Measurements from ENCODE around the gene PLXNA4.

Gene PLXNA4

DNA sequence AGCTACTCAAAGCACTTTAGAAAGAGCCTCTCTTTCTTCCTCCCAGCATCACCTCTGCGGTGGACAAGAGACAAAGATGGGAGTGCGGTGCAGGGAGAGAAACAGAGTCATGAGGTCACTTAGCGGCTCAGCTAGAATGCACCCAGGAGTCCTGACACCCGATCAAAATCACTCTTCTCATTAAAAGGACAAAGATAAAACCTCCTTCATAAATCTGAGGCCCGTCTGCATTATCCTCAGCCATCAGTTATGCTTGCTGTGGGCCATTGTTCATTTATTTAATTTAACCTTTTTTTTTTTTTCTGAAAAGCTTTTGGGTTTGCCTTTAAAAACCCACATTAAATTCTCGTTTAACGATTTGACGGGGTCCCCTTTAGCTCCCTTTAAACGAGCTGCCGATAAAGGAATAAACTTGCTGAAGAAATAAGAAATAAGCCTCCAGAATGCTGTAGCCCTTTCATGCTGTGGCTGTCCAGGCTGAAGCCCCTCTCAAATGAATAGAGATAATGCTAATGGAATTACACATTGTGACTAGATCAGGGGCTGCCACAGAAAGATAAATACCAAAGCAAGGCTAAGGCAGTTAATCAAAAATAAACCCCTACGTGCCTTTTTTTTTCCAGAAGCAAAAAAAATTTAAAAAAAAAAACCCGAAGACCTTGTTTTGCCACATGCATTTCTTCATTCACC lies 16.1 kb upstream of the PLXNA4 start:
- no peak for DNase-seq

DNA sequence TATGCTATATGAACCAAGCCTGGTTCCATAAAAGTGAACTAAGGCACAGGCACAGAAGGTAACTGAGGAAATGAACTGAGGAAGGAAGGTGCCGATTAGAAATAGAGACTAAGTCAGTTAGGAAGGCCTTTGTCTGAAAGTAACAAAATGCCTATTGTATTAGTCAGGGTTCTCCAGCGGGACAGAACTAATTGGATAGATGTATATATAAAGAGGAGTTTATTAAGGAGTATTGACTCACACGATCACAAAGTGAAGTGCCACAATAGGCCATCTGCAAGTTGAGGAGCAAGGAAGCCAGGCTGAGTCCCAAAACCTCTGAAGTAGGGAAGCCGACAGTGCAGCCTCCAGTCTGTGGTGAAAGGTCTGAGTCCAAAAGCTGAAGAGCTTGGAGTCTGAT lies 13.9 kb upstream of the PLXNA4 start:
- peak; percentile 51 for DNase-seq

DNA sequence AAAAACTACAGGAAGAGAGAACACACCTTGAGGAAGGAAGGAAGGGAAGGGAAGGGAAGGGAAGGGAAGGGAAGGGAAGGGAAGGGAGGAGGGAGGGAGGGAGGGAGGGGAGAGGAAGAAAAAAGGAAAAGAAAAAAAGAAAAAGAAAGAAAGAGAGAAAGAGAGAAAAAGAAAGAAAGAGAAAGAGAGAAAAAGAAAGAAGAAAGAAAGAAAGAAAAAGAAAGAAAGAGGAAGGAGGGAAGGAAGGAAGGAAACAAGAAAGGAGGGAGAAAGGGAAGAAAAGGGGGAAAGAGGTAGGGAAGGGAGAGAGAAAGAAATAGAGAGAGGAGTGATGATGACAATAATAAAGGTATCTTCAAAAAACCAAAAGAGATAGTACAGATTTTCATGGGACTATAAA lies 12.3 kb upstream of the PLXNA4 start:
- no peak for DNase-seq

DNA sequence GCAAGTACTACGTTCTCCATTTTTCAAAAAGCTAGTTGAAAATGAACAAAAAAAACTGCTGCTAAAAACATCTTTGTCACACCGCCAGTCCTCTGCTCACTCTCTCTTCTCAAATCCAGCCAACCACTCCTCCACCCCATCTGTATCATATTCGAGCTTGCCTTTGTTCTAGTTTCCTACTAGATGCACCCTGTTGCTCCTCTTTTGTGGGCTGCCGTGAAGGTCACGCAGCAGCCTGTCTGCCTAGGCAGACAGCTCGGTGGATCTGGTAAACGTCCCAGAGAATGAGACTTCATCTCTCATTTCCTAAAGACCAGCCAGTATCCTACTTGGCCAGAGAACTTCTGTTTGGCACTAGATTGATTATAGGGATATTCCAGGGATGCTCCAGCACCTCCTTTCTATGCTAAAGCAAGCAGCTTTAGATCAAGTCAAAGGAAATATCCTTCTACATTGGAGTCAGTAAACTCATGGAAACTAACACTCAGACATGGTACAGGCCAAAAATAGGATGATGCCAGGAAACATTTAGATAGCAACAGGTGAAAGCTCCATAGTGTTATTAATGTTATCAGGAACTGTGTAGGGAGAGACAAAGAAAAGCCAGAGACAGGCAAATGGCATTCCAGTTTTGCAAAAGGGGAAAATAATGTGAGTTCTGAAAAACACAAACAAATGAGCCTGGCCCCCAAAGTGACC lies 8.7 kb upstream of the PLXNA4 start:
- no peak for DNase-seq

DNA sequence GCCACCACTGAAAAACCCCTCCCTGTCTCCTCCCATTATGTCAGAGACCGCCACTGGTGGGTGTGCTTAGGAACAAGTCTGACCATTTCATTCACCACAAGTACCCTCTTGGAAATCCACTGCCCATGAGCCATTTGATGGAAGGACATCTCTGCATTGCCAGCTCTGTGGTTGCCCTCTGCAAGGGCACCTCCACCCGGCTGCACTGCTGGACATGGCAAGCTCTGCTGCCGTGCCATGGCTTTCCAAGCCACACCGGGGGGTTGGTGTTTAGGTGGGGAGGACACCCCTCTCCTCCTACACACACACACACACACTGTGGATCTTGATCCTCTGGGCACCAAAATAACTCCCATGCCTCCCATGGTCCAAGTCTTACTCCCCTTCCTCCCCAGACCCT lies 5.2 kb upstream of the PLXNA4 start:
- DNase-seq, result no peak

DNA sequence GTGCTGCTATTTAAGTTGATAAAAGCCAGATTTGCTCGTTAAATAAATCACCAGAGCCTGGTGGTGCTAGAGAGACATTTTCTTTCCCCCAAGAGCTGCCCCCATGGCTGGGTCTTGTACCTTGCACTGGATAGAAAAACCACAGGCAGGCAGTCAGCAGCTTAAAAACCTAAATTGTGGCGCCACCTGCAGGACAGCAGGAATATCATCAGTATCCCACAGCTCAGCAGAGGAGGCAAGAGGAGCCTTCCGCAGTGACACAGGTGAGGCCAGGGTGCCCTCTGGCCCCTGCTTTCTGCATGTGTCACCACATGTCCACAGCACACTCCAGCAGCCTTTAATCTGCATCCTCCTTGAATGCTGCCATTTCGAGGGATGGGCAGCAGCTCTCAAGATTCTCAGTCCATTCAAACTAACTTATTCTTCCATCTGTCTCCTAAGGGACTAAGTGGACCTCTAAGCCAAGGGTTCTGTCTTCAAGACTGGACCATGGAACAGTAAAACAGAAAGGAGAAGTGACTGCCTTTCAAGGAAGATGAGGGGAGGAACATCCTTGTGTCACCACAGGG lies 4.5 kb upstream of the PLXNA4 start:
- DNase-seq, result peak; percentile 79

DNA sequence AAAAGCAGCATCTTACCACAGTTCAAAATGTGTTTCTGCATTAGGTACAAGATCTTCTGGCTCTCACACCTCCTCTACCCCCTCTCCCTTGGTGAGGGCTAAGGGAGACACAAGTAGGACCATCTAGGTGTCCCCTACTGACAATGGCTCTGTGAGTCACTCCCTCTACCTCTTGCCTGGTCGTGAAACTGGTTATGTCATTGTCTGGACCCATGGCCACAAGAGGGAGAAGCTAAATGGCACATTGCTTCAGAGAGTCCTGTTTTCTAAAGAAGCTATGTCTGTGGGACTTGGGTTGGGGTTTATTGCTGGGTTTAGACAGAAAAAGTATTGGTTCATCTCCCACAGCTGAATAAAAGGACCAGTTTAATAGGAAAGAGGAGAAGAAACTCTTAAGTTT lies 4.0 kb upstream of the PLXNA4 start:
- peak; percentile 12 for DNase-seq

DNA sequence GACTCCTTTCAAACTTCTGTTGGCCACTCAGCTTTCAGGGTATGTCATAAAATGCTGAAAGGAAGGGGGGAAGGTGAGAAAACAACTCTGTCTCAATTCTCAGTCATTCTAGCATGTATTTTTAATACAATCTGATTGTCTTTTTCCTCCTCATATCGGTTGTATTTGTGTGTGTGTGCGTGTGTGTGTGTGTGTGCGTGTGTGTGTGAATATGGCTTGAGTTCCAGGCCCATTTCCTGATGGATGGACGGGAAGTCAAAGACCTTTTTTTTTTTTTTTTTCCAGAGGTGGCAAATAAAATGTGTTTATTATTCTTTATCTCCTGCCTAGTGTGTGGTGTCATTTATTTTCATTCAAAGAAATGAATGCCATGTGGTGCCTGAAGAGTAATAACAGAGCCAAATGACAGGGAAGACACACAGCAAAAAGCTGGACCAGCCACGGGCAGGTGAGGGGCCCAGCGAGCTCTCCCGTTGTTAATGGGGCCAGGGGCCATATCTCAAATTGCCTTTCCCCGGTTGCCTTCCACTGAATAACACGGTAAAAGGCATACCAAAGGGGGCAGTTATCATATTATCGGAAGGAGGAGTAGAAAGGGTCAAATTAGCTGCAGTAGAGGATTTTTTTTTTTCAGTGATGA lies 3.1 kb upstream of the PLXNA4 start:
- no peak for DNase-seq

DNA sequence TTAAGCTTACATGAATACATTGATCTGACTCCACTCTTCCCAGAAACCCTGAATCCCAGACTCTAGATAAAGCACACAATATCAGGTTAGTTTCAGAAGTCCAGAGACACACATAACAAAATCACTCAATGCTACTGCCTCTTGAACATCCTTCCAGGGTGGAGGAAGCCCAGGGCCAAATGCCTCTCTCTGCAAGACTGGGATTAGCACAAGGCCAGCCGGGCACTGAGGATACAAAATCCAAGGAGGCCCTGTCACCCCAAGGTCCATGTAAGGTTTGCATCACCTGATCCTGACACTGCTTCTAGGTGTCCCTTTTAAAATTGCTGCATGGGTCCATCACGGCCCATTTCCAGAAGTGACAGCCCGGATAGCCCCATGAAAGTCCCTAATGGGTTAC lies 2.6 kb upstream of the PLXNA4 start:
- no peak for DNase-seq

DNA sequence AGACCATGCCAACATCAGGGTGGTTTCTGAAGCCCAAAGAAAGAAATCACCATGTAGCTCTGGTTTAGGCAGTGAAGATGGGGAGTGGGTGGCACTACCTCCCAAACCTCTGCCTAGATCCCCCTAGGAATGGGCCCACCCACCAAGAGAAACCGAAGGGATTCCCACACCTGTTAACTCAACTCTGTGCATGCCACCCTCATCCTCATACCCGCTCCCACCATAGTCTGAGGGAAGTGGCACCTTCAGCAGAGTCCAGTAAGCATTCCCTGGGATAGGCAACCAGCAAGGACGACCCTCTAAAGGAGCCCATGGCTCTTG lies 1.7 kb upstream of the PLXNA4 start:
- DNase-seq, result no peak

DNA sequence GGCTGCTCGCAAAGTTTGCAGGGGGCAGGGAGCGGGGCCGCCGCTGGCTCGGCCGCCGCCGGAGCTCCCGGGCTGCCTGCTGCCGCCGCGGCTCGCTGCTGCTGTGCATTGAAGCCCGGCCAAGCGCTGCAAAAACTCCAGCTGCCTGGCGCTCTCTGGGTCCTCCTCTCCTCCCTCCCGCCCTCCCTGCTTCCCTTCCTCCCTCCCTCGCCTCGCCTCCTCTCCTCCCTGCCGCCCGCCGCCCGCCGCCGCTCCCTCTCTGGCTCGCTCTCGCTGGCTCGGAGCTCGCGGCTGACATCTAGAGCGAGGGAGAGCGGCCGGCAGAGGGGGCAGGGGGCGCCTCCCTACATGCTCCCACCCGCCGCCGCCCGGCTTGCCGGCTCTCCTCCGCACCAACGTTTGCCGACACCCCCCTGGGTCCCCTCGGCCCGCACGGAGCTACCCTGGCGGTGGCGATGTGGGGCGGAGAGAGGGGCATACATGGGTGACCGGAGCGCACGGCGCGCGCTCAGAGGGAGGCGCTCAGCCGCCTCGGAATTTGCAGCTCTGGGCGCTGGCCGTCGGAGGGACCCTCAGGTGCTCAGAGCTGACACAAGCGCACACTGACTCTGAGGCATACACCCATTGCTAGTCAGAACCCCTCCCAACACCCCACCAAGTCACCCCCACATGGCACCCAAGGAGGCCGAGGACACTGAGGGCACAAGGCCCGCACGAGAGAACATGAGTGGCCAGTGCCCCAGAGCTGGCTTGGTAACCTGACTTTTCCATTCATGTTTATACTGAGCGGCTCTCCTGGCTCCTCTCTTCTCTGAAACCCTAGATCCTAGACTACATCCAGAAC lies 1.2 kb upstream of the PLXNA4 start:
- peak; percentile 82 for DNase-seq

DNA sequence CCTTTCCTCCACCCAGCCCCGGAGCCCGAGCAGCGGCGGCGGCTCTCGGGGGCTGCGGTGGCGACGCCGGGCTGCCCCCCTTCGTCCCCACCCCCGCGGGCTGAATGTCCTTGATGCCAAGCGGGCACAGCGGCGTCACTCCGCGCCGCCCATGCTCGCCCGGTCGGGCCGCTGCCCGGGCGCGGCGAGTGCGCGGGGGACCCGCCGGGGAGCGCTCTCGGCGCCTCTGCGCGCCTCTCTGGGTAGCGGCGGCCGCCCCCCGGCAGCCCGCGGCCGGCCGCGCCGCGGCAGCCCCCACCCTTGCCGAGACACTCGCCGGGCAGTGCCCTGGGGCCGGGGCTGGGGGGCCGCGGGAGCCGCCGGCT lies 433 bp upstream of the PLXNA4 start:
- no peak for DNase-seq

DNA sequence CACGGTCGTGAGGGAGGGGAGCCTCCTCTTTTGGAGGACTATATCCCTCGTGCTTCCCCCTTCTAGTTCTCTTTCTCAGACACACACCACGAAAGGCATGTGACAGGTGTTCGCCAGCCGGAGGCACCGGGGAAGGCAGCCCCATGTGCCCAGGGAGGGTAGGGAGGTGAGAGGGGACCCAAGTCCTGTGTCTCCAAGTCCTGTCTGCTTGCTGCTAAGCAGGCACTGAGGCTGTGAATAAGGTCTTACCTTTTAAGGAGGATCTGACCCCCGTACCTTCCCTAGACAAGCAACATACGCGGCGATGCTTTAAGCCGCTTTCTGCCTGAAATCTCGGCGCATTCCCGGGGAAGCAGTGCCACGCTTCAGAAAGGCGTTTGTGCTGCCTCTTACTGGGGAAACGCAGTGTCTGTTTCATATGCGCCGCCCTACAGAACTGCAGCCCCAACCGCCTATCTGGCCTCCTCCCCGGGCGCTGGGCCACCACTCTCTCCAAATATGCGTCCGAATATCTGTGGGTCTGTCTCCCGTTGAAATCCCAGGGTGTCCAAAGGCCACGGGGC lies 770 bp downstream of the PLXNA4 start:
- DNase-seq, result peak; percentile 67

DNA sequence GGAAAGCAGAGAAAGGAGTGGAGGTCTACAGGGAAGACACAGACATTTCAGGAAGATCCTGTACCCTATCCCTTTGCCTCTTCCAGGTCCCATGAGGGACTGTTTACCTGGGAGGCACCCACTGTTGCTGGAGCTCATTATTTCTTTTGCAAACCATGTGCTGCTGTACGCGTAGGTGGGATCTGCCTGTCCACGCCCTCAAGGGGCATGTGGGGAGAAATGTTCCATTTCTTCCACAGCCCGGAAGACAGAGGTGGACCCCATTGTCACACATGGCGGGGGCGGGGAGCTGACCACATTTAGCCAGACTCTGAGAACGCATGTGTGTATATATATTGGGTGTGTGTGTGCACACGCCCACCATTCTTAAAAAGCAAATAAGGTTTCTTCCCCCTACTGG lies 2.0 kb downstream of the PLXNA4 start:
- DNase-seq, result no peak

DNA sequence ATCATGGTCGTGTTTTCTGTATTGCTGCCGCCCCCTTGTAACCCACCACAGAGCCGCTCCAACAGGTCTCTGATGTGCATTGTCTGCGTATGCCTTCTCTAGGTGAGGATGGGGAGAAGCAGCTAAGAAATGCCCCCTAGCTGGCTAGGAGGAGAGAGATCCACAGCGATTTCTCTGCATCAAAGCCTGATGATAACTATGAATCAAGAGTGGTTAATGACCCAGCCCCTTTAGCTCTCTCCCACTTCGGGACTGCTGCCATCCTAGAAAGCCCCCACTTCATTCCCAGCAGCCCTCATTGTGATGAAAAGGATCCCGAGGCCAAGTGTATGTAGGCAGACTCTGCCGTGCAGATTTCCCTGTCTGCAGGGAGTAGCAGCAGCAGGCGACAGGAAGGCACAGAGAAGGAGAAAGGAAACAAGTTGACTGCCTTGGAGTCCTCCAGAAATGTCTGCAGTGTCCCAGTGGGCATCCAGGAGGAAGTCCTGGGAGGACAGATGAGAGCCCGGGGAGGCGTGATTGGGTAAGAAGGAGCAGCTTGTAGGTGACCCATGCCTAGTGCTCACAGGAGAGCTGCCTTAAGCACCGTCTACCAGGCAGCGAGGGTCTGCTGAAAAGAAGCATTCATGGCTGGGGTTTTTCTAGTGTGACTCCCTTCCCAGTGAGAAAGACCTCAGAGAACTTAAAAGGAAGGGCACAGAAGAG lies 2.9 kb downstream of the PLXNA4 start:
- no peak for DNase-seq

DNA sequence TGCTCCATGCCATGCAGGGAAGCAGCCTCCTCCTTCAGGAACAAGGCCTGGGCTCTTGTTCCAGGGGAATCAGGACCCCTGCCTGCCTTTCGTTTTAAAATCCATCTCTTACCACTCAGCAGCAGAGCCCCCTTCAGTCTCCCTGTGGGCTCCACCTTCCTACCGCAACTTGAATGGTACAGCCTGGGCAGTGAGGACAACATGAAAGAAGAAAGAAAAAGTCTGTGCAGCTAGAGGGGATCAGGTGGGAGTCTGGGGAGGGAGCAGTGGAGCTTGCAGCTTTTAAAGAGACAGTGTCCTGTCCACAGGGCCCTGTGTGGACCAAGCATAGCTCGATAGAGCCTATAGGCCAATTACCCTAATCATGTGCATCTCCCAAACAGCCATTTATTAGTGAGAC lies 3.7 kb downstream of the PLXNA4 start:
- no peak for DNase-seq

DNA sequence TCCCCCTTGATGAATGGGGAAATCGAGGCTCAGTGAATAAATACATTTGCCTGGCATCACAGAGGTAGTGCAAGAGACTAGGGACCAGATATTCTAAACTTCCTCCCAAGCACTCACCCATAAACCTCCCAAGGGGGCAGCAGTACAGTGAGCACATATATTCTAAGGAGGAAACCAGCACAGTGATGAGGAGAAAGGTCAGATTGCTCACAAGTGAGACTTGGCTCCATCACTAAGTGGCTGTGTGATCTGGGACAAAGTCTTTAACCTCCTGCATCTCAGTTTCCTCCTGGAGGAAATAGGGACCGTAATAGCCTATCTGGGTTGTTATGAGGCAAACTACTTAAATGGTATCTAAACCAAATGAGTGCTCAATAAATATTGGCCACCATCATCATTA lies 4.3 kb downstream of the PLXNA4 start:
- DNase-seq, result no peak

DNA sequence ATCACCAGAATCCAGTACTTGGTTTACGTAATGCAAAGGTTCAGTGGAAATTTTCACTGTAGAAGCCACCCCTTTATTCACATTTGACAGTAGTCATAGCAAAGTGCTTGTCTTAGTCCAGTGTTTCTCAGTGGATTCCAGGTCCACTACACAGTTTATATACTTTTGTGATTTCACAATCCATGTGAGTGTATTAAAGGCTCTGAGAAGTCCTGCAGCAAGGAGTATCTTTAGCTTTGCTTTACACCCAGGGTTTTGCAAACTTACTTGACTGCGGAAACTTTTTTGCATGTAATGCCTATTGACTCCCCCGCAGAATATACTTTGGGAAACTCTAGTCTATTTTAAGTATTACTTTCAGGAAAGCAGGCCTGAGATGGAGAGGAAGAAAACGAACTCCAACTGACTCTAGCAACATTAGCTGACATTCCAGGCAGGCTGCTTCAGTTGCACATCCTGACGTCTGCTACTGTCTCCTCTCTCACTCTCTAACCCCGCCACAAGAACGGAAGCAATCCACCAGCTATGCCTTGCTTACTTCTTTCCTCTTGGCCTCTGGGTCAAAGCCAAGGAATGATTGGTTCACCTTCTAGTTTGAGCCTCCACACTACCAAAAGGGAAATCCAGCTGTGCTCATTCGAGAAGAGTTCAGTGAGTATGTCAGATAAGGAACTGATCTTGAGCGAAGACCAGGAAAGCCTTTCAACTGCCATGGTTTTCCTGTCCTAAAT lies 6.2 kb downstream of the PLXNA4 start:
- DNase-seq, result peak; percentile 23

DNA sequence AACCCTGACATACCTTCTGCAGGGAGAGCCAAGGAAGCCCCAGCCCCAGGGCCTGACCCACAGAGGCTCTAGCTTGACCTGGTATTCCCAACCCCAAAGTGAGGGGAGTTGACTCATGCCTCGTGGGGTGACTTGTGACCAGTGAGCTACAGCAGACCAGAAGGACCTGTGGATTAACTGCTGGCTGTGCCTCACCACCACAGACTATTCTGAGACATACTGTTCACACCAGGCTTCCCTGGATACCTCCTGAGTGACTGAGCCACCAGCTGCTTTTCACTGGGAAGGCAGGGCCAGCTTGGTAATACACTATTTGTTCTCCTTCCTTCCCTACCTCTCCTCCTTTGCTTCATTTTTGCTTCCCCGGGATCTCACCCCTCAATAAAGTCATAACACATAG lies 7.3 kb downstream of the PLXNA4 start:
- DNase-seq, result no peak

DNA sequence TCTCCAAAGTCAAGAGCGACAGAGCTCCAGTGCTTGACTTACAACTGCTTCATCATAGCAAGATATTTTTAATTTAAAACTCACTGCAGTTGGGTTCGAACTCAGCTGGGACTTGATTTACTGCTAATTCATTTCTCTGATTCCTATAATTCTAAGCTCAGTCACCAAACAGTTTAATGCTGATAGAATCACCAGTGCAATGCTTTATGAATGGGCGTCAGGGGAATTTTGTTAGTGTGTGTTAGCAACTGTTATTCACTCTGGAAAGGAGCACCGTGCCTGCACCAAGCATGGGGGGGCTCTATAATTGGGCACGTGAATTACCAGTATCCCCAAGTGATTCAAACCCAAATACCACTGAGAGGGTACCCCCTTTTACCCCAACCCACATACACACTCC lies 10.4 kb downstream of the PLXNA4 start:
- no peak for DNase-seq

DNA sequence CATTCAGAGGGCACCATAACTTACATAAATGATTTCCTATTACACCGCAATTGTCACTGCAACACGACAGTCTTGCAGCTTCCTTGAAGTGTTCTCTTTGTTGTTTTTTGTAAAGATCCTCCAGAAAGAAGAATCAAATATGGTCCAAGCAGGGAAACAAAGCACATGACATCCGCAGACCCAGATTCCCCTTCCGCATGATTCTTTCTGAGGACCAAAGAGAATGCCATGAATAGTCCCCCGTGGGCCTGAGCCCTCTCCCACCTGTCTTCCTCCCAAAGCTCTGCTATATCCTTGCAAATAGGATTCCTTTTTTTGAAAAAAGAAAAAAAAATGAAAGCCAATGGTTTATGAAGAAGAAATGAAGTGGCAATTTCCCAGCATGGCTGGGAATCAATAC lies 10.8 kb downstream of the PLXNA4 start:
- no peak for DNase-seq
